Measurements from ENCODE around the gene SUFU. TPM values are rescaled to one million over a fixed set of nuclear protein-coding genes. Genes with fewer than 3 reads are reported as not detected.

SUFU gene
- total and polyA plus RNA-seq, 2 of the 13 experiments (the other 11 are each of a cell fraction or from before 2014, with no cell fraction given) = 2.9 to 5.5 TPM

DNA sequence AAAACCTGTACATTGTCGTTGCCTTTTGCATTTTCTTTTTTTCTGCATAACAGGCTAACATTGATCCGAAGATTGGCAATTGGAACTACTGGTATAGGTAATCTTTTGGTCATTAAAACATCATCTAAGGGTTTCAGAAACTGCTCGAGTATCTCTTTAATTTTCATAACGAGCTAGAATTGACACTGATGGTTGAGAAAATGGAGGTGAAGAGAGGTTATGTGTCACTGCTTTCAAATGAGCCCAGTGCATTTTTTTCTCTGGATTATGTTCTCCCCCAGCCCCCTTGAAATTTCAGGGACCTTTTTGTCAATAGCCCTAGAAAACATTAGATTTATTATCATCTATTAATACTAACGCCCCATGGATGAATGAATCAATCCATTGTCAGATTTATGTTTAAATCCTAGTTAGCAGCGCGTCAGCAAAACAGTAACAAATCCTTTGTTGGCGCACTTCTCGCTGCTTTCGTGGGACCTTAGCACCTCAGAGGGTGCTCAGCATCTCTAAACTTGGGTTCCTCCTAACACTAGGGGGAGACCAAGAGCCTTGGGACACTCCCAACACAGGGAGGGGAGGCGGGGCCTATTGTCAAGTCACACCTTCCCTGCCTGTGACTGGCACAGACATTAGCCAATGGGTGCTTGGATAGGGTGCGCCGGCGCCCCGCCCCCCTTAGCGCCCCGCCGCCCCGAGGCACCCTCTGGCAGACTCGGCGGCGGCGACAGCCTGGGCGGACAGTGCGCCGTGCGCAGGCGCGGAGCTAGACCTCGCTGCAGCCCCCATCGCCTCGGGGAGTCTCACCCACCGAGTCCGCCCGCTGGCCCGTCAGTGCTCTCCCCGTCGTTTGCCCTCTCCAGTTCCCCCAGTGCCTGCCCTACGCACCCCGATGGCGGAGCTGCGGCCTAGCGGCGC, at the start of gene SUFU (continued):
- TF ChIP-seq GLI4 (CRISPR knock-in tag; IDR thresholded peaks at IDR 0.05; ENCODE audit: borderline replicate concordance) = no peak
- TF ChIP-seq KAT7 (CRISPR knock-in tag; IDR thresholded peaks at IDR 0.05; ENCODE audit: borderline replicate concordance) = no peak
- no peak for TF ChIP-seq SCMH1 (CRISPR knock-in tag; IDR thresholded peaks at IDR 0.05; ENCODE audit: borderline replicate concordance)
- TF ChIP-seq, protein P1, sequence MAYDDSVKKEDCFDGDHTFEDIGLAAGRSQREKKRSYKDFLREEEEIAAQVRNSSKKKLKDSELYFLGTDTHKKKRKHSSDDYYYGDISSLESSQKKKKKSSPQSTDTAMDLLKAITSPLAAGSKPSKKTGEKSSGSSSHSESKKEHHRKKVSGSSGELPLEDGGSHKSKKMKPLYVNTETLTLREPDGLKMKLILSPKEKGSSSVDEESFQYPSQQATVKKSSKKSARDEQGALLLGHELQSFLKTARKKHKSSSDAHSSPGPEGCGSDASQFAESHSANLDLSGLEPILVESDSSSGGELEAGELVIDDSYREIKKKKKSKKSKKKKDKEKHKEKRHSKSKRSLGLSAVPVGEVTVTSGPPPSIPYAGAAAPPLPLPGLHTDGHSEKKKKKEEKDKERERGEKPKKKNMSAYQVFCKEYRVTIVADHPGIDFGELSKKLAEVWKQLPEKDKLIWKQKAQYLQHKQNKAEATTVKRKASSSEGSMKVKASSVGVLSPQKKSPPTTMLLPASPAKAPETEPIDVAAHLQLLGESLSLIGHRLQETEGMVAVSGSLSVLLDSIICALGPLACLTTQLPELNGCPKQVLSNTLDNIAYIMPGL (CRISPR knock-in tag; IDR thresholded peaks at IDR 0.05; ENCODE audit: borderline replicate concordance in 1 of 2, low read depth in 1 of 2) = 0 out of 4 replicates have a peak, but pooled peaks of 1 of the 2 experiments have one; percentile 9
- TF ChIP-seq ZFP82 (CRISPR knock-in tag; IDR thresholded peaks at IDR 0.05; ENCODE audit: borderline replicate concordance) = no peak
- no peak for TF ChIP-seq NPAS2 (CRISPR knock-in tag; IDR thresholded peaks at IDR 0.05; ENCODE audit: borderline replicate concordance)
- TF ChIP-seq, protein P2, sequence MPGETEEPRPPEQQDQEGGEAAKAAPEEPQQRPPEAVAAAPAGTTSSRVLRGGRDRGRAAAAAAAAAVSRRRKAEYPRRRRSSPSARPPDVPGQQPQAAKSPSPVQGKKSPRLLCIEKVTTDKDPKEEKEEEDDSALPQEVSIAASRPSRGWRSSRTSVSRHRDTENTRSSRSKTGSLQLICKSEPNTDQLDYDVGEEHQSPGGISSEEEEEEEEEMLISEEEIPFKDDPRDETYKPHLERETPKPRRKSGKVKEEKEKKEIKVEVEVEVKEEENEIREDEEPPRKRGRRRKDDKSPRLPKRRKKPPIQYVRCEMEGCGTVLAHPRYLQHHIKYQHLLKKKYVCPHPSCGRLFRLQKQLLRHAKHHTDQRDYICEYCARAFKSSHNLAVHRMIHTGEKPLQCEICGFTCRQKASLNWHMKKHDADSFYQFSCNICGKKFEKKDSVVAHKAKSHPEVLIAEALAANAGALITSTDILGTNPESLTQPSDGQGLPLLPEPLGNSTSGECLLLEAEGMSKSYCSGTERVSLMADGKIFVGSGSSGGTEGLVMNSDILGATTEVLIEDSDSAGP (CRISPR knock-in tag; IDR thresholded peaks at IDR 0.05; ENCODE audit: borderline replicate concordance) = peak; percentile 30; the same call in 1 of the 2 replicates
- TF ChIP-seq, protein P3, sequence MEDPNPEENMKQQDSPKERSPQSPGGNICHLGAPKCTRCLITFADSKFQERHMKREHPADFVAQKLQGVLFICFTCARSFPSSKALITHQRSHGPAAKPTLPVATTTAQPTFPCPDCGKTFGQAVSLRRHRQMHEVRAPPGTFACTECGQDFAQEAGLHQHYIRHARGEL (CRISPR knock-in tag; IDR thresholded peaks at IDR 0.05) = no peak
- TF ChIP-seq PHB2 (IDR thresholded peaks at IDR 0.05; ENCODE audit: partially characterized antibody) = no peak
- no peak for TF ChIP-seq ZNF605 (CRISPR knock-in tag; IDR thresholded peaks at IDR 0.05)
- TF ChIP-seq, protein P4, sequence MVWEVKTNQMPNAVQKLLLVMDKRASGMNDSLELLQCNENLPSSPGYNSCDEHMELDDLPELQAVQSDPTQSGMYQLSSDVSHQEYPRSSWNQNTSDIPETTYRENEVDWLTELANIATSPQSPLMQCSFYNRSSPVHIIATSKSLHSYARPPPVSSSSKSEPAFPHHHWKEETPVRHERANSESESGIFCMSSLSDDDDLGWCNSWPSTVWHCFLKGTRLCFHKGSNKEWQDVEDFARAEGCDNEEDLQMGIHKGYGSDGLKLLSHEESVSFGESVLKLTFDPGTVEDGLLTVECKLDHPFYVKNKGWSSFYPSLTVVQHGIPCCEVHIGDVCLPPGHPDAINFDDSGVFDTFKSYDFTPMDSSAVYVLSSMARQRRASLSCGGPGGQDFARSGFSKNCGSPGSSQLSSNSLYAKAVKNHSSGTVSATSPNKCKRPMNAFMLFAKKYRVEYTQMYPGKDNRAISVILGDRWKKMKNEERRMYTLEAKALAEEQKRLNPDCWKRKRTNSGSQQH (CRISPR knock-in tag; IDR thresholded peaks at IDR 0.05; ENCODE audit: low read depth) = no peak
- TF ChIP-seq RORA (CRISPR knock-in tag; IDR thresholded peaks at IDR 0.05) = no peak
- TF ChIP-seq ZNF709 (CRISPR knock-in tag; IDR thresholded peaks at IDR 0.05) = 0 out of 2 replicates have a peak, but pooled peaks have one; percentile 7
- TF ChIP-seq ZSCAN31 (CRISPR knock-in tag; IDR thresholded peaks at IDR 0.05; ENCODE audit: low read depth) = peak; percentile 81; the same call in 1 of the 2 replicates
- no peak for TF ChIP-seq ZNF432 (CRISPR knock-in tag; IDR thresholded peaks at IDR 0.05; ENCODE audit: borderline replicate concordance)
- TF ChIP-seq ZNF547 (CRISPR knock-in tag; IDR thresholded peaks at IDR 0.05) = no peak
- TF ChIP-seq KLF6 (CRISPR knock-in tag; IDR thresholded peaks at IDR 0.05) = no peak

Data from HepG2 (cell line).